H7 (cell line): ENCODE results near the gene SBSN. TPM values are rescaled to one million over a fixed set of nuclear protein-coding genes. Genes with fewer than 3 reads are reported as not detected.

Source experiments
- DNase-seq: peaks from one replicate; pipeline ENCODE4 v3.0.0; 2012
- H3K27me3 ChIP-seq: 2 replicates; pipeline ENCODE4 v1.6.0; 2011; ENCODE audit warnings: mild to moderate bottlenecking, low read length; ENCODE audit not compliant: control insufficient read depth, insufficient read depth
- H3K36me3 ChIP-seq: replicated peaks from 2 replicates; pipeline ENCODE4 v1.5.1; 2011; ENCODE audit warnings: low read length; ENCODE audit not compliant: control insufficient read depth, insufficient read depth
- H3K4me3 ChIP-seq: 2 replicates; pipeline ENCODE4 v1.5.1; 2011; ENCODE audit warnings: low read depth, mild to moderate bottlenecking, control low read depth, low read length, moderate library complexity; ENCODE audit not compliant: insufficient read depth
- total RNA-seq: library from RNA; depleted of rRNA; stranded (reverse); fragments of >200 nt; shearing (Covaris generic); gene quantifications from 2 replicates; pipeline ENCODE4 v1.2.3, GENCODE V29; 2014

SBSN gene
- total RNA-seq, 1 experiment from 2014 or later = not detected

- no peak for DNase-seq
- H3K27me3 ChIP-seq = peaks cover 29% of the 10 kb centered on the region
- H3K4me3 ChIP-seq = peak overlapping the region; percentile 45
- no peaks in the 10 kb centered on the region for H3K36me3 ChIP-seq
Measured at GRCh38 chr19:35558400-35559280, 30.5 kb upstream of the SBSN start.

GRCh38 chr19:35557539-35558399 lies 29.7 kb upstream of the SBSN start:
- Histone ChIP-seq H3K27me3 (peaks cover 29% of the 10 kb centered on the region), H3K36me3 (no peaks in the 10 kb centered on the region), H3K4me3 (peak overlapping the region; percentile 60)
- DNase-seq = peak; percentile 99

- peak overlapping the region; percentile 60; the same call in 1 of the 2 replicates for H3K4me3 ChIP-seq
- H3K27me3 ChIP-seq = peaks cover 29% of the 10 kb centered on the region
- DNase-seq = no peak
- no peaks in the 10 kb centered on the region for H3K36me3 ChIP-seq
Measured at GRCh38 chr19:35556846-35557538, 28.9 kb upstream of the SBSN start.

GRCh38 chr19:35556025-35556590 lies 28.0 kb upstream of the SBSN start:
- no peaks in the 10 kb centered on the region for H3K36me3 ChIP-seq
- H3K27me3 ChIP-seq = peaks cover 29% of the 10 kb centered on the region
- H3K4me3 ChIP-seq = no peak overlapping the region
- no peak for DNase-seq

GRCh38 chr19:35555301-35556005 lies 27.3 kb upstream of the SBSN start:
- peak; percentile 93 for DNase-seq
- no peak overlapping the region for H3K4me3 ChIP-seq
- no peaks in the 10 kb centered on the region for H3K36me3 ChIP-seq
- peaks cover 26% of the 10 kb centered on the region for H3K27me3 ChIP-seq

- H3K36me3 ChIP-seq = no peaks in the 10 kb centered on the region
- DNase-seq = no peak
- no peak overlapping the region for H3K4me3 ChIP-seq
- H3K27me3 ChIP-seq = peaks cover 18% of the 10 kb centered on the region
Measured at GRCh38 chr19:35554076-35554475, 26.0 kb upstream of the SBSN start.

GRCh38 chr19:35553385-35554000 lies 25.4 kb upstream of the SBSN start:
- DNase-seq = no peak
- Histone ChIP-seq H3K27me3 (peaks cover 12% of the 10 kb centered on the region), H3K4me3 (no peak overlapping the region)

GRCh38 chr19:35552534-35553384 lies 24.6 kb upstream of the SBSN start:
- no peaks in the 10 kb centered on the region; the same call in 1 of the 2 replicates for H3K36me3 ChIP-seq
- no peak overlapping the region for H3K4me3 ChIP-seq
- H3K27me3 ChIP-seq = peaks cover 10% of the 10 kb centered on the region
- DNase-seq = no peak

More at GRCh38 chr19:35553385-35554000, 25.4 kb upstream of the SBSN start:
- H3K36me3 ChIP-seq = no peaks in the 10 kb centered on the region

- no peak for DNase-seq
- H3K4me3 ChIP-seq = no peak overlapping the region
Measured at GRCh38 chr19:35551091-35551810, 23.1 kb upstream of the SBSN start.

GRCh38 chr19:35549879-35550523 lies 21.9 kb upstream of the SBSN start:
- no peak overlapping the region for H3K4me3 ChIP-seq
- H3K36me3 ChIP-seq = peaks cover 6% of the 10 kb centered on the region
- DNase-seq = no peak
- no peaks in the 10 kb centered on the region for H3K27me3 ChIP-seq

More at GRCh38 chr19:35551091-35551810, 23.1 kb upstream of the SBSN start:
- peaks cover 2% of the 10 kb centered on the region; the same call in 1 of the 2 replicates for H3K27me3 ChIP-seq
- peaks cover 6% of the 10 kb centered on the region for H3K36me3 ChIP-seq

GRCh38 chr19:35549174-35549788 lies 21.2 kb upstream of the SBSN start:
- peak; percentile 95 for DNase-seq
- Histone ChIP-seq H3K4me3 (no peak overlapping the region), H3K36me3 (peaks cover 6% of the 10 kb centered on the region), H3K27me3 (no peaks in the 10 kb centered on the region)
